ENCODE data around the gene CTNNBL1. TPM values are rescaled to one million over a fixed set of nuclear protein-coding genes. Genes with fewer than 3 reads are reported as not detected.
A peak's percentile ranks its signal among the peaks of the same experiment; 100 is the strongest.

Gene CTNNBL1
- total RNA-seq, 2 donors from 2014 or later = 35.0 to 37.6 TPM

DNA sequence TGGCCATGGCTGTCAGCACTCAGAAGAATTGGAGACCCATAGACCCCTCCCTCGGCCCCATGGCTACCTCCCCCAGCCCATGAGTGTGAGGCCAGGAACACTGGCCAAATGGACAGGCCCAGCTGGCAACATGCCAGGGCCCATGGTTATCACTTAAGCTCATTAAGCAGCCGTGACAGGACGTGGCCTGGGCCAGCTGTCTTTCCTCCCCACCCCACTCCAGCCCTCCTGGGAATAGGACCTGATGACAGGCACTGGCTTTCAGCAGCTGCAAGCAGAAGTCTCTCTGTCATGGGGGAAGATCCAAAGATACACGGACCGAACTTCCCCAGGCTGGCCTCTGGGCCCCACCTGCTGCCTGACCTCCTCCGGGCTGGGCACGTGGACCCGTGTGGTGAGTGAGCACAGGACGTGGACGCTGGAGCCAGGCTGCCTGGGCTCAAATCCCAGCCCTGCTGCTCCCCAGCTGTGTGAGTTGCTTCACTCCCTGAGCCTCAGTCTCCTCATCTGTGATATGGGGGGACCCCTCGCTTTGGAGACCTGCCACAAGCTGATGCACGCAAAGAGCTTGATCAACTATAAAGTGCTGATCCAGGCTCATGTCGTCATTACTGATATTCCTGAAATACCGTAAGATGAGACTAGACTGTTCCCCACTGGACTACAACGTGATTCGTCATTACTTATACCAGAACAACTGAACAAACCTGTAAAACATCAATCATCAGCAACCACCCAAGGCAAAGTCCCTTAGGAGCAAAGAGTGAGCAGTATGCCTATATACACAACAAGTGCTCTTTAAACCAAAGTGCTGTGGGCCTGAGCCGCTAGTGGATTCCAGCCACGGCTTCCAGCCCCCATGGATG lies 187.1 kb downstream of the CTNNBL1 start:
- DNase-seq = peak in 1 of 2 donors; percentile 29
- intact Hi-C loops (cut with DNase I, micrococcal nuclease) = no loop called here
- ATAC-seq = peak; percentile 85

- DNase-seq (no peak), ATAC-seq (no peak)
- intact Hi-C loops (cut with DNase I, micrococcal nuclease) = no loop called here
Observed at GRCh38 chr20:37881601-37882343, 187.9 kb downstream of the CTNNBL1 start.

- no peak for DNase-seq
- intact Hi-C loops (cut with DNase I, micrococcal nuclease) = no loop called here
- no peak for ATAC-seq
Observed at GRCh38 chr20:37882961-37883712, 189.3 kb downstream of the CTNNBL1 start.

DNA sequence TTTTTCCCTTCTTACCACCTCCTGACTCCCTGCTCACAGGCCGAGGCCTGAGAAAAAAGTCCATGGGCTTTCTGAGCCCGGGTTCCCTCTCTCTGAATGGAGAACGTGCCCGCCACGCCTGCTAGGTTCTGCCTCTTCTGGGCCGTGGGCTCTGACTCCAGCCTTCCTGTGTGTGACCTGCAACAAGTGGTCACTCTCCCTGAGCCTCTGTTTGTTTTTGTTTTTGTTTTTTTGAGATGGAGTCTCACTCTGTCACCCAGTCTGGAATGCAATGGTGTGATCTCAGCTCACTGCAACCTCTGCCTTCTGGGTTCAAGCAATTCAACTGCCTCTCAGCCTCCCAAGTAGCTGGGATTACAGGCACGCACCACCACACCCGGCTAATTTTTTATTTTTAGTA lies 191.2 kb downstream of the CTNNBL1 start:
- ATAC-seq = no peak
- DNase-seq = no peak
- intact Hi-C loops (cut with DNase I, micrococcal nuclease) = no loop called here

- intact Hi-C loops (cut with DNase I, micrococcal nuclease) = no loop called here
- DNase-seq (no peak), ATAC-seq (no peak)
Observed at GRCh38 chr20:37885593-37886503, 192.0 kb downstream of the CTNNBL1 start.

- peak in 1 of 2 donors; percentile 29 for DNase-seq
- intact Hi-C loops (cut with DNase I, micrococcal nuclease) = no loop called here
- peak; percentile 30 for ATAC-seq
Observed at GRCh38 chr20:37886851-37887297, 193.0 kb downstream of the CTNNBL1 start.

GRCh38 chr20:37888641-37889040 lies 194.8 kb downstream of the CTNNBL1 start:
- intact Hi-C loops (cut with DNase I, micrococcal nuclease) = no loop called here
- no peak for ATAC-seq
- no peak for DNase-seq

DNA sequence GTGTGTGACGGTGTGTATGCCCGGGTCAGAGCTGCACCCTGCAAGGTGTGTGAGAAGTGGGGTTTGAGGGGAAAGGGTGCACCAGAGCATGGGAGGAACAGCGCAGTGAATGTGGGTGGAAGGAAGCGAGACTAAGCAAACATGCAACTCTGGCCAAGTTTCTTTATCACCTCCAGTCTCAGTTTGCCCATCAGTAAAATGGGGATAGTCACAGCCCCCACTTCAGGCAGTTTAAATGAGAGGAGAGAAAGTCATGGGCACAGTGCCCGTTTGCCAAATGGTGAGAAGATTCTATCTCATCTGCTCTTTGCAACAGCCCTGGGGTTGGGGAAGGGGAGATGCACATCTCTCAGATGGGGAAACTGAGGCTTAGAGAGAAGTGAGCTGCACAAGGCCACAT lies 196.3 kb downstream of the CTNNBL1 start:
- intact Hi-C loops (cut with DNase I, micrococcal nuclease) = no loop called here
- ATAC-seq = no peak
- no peak for DNase-seq

DNA sequence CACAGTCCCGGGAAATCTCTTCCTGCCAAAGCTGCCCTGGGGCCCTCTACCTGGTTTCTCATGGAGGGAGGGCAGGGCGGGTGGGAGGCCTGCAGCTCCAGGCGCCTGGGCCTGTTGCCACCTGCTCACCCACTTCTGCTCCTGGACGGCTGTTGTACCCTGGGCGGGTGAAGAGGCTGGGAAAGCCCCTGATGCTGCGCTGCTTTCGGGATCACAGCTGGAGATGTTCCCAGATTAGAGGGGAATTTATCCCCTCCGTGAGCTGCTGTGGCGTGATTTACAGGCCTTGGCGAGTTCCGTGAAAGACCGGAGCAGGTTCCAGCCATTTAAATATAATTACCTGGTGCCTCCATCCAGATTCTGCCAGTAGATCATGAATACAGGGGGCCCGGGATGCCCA lies 196.8 kb downstream of the CTNNBL1 start:
- DNase-seq (no peak), ATAC-seq (no peak)
- intact Hi-C loops (cut with DNase I, micrococcal nuclease) = no loop called here

- DNase-seq (peak in 1 of 2 donors; percentile 27), ATAC-seq (peak; percentile 80)
- intact Hi-C loops (cut with DNase I, micrococcal nuclease) = no loop called here
Observed at GRCh38 chr20:37892001-37892400, 198.2 kb downstream of the CTNNBL1 start.

DNA sequence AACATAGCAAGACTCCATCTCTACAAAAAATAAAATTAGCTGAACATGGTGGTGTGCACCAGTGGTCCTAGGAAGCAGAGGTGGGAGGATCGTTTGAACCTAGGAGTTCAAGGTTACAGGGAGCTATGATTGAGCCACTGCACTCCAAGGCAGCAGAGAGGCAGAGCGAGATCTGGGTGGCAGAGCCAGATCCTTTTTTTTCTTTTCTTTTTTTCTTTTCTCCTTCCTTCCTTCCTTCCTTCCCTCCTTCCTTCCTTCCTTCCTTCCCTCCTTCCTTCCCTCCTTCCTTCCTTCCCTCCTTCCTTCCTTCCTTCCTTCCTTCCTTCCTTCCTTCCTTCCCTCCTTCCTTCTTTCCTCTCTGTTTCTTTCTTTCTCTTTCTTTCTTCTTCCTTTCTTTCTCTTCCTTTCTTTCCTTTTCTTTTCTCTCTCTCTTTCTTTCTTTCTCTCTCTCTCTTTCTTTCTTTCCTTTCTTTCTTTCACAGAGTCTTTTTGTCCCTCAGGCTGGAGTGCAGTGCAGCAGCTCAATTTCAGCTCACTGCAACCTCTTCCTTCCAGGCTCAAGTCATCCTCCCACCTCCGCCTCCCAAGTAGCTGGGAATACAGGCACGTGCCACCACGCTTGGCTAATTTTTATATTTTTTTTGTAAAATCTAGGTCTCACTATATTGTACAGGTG lies 199.9 kb downstream of the CTNNBL1 start:
- intact Hi-C loops (cut with DNase I, micrococcal nuclease) = no loop called here
- no peak for DNase-seq
- ATAC-seq = no peak

DNA sequence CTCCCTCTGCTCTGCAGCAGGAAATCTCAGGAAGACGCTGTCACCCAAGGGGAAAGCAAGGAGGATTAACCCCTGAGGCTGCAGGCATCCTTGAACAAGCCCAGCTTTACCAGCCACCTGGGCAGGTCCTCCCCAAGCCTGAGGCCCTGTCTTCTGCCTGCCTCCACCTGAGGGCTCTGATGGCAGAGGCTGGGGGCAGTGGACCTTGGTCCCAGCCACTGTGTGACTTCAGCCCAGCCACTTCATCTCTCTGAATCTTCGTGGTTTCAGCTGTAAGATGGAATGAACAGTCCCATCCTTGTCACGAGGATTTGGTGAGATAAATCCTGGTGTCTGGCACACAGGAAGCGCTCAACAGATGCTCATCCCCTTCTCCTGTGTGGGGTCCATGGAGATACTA lies 200.6 kb downstream of the CTNNBL1 start:
- intact Hi-C loops (cut with DNase I, micrococcal nuclease) = no loop called here
- DNase-seq (no peak), ATAC-seq (no peak)

DNA sequence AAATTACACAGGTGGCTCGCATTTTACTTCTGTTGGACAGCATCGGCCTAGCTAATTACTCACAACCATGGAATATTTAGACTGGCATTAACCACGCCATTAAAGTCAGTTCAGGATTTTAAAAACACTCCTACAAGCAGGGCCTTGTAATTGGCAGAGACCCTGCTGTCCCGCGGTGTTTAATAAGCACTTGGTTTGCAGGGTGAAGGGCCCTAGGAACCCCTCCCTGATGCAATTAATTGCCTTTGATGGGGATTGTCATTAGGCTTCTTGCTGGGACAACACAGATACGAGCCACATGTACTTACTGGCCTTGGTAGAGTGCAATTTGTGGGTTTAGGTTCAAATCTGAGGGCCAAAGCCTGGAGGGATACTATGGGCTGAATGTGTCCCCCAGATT lies 201.3 kb downstream of the CTNNBL1 start:
- intact Hi-C loops (cut with DNase I, micrococcal nuclease) = no loop called here
- DNase-seq (no peak), ATAC-seq (no peak)

- intact Hi-C loops (cut with DNase I, micrococcal nuclease) = no loop called here
- DNase-seq (no peak), ATAC-seq (no peak)
Observed at GRCh38 chr20:37896932-37897548, 203.2 kb downstream of the CTNNBL1 start.

GRCh38 chr20:37898233-37899104 lies 204.6 kb downstream of the CTNNBL1 start:
- intact Hi-C loops (cut with DNase I, micrococcal nuclease) = no loop called here
- ATAC-seq (no peak), DNase-seq (no peak)

Measured in left colon (tissue), 2 donors.